Measurements from ENCODE around the gene MMP15.
"Not testable (repeated sequence)": the region's sequence is repeated elsewhere in the genome, so short reads cannot be mapped to it uniquely, and the experiment has no call there.

Gene MMP15

GRCh38 chr16:58094791-58095574 is 69.4 kb downstream of the MMP15 start:
- TF ChIP-seq CTCF (conservative IDR thresholded peaks at IDR 0.05; ENCODE audit: low read depth, low read length): no peak
- no peak for DNase-seq (ENCODE audit: low read depth)
- H3K4me3 ChIP-seq (ENCODE audit: low read length): no peak overlapping the region

- DNase-seq (ENCODE audit: low read depth); H3K4me3 ChIP-seq (ENCODE audit: low read length): not testable (repeated sequence)
Observed at GRCh38 chr16:58095575-58095960, 70.0 kb downstream of the MMP15 start.

- no peak for TF ChIP-seq CTCF (conservative IDR thresholded peaks at IDR 0.05; ENCODE audit: low read depth, low read length)
- no peak for DNase-seq (ENCODE audit: low read depth)
- no peak overlapping the region for H3K4me3 ChIP-seq (ENCODE audit: low read length)
Observed at GRCh38 chr16:58096249-58096648, 70.7 kb downstream of the MMP15 start.

Measured in retinal pigment epithelial cell (primary cell).